IPS-11a (cell line): Measurements from ENCODE around the gene FCN1.

Source experiments
- H3K4me3 ChIP-seq: one replicate; pipeline ENCODE4 v1.5.1; 2013; ENCODE audit warnings: low read depth, low read length, control low read depth

The FCN1 gene

DNA sequence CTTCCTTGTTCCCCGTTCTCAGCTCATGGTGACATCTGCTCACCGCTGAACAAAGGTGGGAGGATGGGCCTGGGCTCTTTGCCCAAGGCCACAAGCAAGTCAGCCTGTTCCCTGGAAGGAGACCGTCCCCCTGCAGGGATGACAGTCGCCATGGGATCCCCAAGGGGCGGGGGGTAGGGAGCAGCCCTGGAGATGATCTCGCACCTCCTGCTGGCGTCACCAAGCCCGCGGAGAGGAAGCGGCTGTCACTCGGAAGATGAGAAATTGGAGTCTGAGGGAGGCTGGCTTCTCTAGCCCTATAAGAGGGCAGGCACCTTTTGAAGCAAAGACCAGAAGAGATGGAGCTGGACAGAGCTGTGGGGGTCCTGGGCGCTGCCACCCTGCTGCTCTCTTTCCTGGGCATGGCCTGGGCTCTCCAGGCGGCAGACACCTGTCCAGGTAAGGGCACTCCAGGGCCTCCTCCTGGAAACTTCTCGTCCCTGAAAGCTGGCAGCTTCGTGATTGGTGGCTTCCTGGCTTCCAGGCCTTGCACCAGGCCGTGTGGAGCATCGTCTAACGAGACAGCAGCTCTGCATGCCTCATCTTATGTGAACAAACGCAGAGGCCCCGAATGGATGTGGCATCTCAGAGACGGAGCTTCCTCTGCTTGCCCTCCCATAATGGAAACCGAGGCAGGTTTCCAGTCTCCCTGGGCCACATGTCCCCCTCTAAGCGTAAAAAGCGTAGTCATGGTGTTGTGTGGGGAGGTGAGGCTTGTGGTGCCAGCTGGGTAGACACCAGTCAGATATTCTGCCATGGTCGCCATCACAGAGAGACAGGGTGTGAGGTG lies 37.0 kb downstream of the FCN1 start, which contains the start of gene FCN2:
TSS of gene FCN2 (plus strand) at position 327 of the 829 bp plus-strand sequence. CDS start at position 339, 12 bp downstream.
- no peak within 1 kb of the TSS for H3K4me3 ChIP-seq

DNA sequence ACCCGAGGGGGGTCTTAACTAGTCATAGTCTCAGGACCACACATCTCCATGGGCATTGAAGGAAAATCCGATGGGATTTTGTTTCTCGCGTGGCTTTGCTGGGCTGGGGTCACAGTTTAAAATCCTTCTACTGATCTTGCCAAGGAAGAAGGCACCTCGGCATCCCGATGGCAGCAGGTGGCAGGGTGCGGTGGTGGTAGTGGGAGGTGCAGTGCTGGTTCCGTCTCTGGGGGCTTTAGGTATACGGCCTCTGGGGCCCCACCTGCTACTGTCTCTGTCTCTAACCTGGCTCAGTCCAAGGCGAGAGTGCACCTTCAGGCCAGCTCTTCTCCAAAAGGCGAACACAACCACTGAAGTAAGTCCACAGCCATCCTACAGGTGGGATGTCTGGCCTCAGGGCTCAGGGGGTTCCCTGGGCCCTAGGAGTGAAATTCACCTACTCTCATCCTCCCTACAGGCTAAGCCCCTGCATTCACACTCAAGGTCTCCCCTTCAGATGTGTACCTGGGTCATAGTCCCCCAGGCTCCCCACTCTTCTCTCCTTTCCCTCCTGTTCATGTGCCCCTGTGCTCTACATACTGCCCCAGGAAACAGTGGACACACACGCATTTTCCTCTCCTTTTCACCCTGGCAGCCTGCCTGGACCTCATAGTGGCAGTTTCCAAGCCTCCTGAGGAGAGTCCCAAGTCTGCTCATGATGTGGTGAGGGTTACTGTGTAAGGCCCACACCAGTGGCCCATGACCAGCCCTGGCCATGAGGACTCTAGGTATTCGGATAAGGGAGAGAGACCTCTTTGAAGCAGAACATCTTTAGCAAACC lies 37.8 kb downstream of the FCN1 start:
- no peak overlapping the region for H3K4me3 ChIP-seq

DNA sequence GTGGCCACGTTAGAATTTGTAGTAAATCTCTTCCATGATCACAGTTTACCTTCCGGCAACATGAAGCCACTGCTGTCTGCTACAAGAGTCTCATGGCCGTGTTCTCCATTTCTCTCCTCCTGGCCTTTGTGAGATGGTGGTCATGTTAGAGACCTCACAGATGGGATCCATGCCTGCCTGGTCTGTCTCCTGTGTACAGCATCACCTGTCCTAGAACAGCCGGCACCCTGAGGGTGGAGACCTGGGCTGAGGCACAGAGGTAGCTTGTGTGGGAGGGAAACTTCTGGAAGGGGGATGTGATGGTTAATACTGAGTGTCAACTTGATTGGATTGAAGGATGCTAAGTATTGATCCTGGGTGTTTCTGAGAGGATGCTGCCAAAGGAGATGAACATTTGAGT lies 40.2 kb downstream of the FCN1 start:
- no peak overlapping the region for H3K4me3 ChIP-seq

DNA sequence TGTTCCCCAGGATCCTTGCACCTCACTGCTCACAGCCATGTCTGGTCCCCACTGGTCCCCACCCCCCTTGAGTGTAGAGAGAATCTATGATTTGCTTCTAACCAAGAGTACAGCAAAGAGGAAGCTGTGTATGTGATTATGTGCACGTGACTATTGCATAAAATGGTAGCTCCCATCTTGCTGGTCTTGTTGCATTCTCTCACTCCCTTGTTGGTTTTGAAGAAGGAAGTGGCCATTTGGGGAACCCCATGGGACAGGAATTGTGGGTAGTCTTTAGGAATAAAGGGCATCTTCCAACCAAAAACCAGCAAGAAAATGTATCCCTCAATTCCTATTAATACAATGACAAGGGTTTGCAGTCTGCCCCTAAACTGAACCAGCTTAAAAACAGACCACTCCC lies 42.3 kb downstream of the FCN1 start:
- no peak overlapping the region for H3K4me3 ChIP-seq

DNA sequence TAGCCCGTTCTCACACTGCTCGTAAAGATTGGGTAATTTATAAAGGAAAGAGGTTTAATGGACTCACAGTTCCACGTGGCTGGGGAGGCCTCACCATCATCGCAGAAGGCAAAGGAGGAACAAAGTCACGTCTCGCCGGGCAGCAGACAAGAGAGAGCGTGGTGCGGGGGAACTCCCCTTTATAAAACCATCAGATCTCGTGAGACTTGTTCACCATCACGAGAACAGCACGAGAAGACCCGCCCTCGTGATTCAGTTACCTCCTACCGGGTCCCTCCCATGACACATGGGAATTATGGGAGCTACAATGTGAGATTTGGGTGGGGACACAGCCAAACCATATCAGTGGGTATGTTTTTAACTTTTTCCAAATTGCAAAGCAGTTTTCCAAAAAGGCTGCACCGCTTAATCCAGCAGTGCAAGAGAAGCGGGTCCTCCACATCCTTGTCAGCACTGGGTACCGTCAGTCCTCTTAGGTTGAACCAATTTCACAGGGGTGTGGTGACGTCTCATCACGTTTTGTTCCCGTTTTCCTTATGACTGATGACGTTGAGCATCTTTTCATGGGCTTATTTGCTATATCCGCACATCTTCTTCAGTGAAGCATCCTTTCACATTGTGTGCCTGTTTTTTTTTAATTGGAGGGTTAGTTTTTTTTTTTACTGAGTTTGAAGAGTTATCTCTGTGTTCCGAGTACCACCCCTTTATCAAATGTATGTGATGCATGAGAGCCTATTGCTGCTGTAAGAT lies 45.1 kb downstream of the FCN1 start:
- no peak overlapping the region for H3K4me3 ChIP-seq

DNA sequence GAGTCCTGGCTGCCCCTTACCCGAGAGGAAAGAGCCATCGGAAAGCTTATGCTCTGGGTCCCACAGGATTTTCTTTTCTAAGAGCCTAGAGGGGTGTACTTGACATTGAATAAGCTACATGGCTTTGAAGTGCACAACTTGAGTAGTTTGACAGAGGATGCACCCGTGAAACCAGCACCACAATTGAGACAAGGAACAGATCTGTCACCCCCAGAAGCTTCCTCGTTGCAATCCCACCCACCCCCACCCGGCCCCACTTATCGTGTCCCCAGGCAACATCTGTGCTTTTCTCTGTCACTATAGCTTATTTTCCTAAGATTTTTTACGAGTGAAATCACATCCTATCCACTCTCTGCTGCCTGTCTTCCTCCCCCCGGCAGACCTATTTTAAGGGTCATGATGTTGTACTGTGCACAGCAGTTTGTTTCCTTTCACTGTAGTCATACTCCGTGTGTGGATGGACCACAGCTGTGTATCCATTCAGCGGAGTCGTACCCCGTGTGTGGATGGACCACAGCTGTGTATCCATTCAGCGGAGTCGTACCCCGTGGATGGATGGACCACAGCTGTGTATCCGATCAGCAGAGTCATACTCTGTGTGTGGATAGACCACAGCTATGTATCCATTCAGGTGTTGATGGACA lies 45.9 kb downstream of the FCN1 start:
- no peak overlapping the region for H3K4me3 ChIP-seq

DNA sequence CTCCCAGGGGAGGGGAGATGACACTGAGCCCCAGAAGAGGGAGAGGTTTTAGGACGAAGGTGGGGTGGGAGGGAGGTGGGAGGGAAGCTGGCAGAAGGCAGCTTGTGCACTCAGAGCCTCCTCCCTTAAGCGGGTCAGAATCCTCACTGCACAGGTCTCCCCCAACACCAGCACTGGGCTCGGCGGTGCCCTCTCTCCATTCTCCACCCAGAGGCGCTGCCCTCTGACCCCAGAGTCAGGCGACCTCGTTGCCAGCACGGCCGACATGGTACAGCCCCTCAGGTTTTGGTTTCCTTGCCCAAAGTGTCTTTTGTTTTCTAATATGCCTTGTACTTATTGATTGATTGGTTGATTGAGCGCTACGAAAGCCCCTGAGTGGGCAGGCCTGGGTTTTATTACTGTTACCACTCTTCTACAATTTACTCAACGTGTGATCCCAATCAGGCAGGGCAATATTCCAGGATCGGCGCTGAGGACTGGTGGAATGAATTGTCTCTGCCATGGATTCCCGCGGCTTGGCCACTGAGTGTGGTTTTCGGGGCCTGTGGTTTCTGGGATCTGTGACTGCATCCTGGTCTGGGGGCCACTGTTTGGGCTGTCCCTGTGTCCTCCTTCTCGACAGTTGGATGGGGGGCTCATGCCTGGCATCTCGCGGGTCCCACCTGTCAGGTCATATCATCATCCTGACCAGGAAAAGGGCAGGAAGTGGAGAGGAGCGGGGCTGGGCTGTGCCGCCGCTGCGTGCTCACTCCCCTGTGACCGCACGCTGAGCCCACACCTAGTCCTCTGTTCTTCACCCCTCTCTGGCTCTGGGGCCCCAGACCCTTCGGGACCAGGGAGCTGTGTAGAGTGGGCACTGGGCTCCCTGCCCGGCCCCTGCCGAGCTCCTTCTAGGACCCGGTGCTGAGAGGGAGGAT lies 46.7 kb downstream of the FCN1 start:
- H3K4me3 ChIP-seq: no peak overlapping the region

DNA sequence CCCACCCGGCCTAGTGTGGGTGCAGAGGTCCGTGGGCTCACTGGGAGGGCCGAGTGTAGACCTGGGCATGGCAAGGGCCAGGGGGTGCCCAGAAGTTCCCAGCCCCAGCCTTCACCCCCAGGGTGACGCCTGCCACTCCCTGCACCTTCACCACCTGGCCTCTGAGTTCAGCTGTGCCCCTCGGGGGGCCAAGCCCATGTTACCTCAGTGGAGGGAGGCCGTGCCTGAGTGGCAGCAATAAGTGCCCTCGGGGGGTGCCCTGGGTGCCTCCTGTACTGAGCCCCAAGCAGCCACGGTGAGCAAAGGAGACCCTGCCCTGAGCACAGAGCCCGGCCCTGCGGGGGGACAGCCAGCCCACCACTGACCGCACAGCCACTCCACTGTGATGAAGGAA lies 47.4 kb downstream of the FCN1 start:
- H3K4me3 ChIP-seq: no peak overlapping the region

DNA sequence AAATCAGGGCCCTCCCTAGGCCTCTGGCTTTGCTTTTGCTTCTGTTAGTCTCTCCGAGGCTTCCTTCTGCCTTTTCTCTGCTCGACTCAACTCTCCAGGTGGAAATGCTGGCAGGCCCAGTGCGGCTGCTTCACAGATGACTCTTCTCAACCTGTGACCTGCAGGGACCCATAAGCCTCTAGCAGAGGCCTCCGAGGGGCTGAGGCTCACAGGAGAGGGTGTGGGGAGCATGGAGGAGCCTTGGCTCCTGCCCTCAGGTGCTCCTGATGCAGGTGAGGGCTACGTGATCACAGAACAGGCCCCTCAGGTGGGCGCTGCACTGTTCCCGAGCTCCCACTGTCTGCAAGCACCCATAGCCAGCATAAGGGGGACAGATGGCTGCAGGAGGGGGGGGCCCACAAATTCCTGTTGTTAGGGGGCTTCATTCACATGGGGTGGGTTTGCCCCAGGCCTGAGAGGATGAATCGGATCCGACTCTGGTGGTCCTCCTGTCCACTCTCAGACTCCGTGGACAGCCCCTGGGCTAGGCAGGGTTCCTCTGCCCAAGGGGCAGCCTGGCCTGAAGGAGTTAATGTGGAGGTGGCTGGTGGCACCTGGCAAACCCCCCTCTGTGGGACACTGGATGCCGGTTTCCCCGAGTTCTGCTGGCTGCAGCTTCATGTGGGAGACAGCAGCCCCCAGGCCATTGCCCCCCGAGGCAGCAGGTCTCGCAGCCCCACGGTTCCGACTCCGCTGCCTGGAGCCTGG lies 48.0 kb downstream of the FCN1 start:
- H3K4me3 ChIP-seq: no peak overlapping the region

DNA sequence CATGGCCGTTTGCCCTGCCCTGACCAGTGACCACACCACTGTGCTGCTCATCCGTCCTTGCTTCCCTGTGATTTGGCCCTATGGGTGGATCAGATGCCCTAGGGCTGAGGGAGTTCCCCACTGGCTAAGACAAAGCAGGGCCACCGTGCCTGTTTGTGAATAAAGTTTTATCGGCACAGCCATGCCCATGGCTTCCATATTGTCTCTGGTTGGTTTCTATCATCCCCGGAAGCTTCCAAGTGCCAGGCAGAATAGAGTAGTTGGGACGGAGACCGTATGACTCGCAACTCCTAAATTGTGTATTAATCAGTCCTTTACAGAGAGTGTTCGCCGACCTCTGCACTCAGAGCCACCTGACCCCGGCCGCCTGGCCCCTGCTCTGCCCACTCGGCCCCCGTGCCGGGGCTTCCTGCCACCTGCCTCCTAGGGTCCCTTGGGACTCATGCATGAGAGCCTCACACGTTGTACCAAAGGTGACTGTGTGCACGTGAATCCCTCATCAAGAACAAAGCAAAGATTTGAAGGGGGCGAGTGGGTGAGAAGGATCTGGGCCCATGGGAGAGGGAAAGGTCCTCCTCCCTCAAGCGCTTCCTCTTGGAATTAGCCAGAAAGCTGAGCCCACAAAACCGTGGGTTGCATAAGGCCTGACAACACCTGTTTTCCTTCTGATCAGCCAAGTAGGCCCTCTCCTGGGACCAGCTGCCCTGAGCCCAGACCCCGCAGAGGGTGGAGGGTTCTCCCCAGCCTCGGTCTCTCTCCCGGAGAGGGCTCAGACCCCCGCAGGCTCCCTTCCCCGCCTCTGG lies 48.8 kb downstream of the FCN1 start:
- H3K4me3 ChIP-seq: no peak overlapping the region

DNA sequence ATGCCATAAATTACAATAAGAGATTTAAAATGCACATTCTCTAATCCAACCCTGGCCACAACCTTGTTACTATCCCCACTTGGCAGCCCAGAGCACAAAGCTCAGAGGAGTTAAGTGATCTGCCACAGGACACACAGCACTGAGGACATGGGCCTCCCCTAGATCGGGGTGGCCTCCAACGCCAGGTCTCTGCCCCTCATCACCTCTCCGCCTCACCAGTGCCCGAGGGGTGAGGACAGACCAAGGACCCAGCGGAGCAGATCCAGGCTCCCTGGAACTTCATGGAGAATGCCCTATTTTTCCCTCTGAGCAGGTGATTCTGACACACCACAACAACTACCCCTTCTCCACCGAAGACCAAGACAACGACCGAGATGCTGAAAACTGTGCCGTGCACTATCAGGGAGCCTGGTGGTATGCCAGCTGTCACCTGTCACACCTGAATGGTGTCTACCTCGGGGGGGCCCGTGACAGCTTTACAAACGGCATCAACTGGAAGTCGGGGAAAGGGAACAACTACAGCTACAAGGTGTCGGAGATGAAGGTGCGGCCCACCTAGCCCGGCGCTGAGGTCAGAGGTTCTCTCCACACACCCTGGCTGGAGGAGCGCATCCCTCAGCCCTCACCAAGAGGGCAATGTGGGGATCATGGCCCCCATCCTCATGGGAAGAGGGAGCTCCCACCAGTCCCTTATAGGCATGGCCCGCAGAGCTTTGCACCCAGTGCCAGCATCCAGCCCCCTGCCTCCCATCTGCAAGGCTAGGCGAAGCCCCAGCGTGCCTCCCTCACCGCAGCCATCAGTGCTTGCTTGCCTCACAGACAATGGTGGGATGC lies 49.6 kb downstream of the FCN1 start:
- H3K4me3 ChIP-seq: no peak overlapping the region

DNA sequence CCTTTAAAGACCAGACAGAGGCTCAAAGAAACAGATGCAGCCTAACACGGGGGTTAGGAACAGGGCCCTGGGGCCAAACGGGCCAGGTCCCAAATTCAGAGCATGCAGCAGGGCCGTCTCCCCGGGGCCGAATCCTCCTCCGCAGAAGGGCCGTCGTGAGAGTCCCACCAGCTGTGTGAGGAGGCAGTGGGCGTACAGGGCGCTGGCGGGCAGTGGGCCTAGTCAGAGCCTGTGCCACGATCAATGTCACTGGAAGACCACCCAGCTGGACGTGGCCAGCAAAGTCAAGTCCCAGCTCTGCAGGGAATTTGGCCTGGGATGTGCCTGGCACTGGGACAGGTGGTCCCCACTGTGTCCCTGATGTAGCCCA lies 52.9 kb downstream of the FCN1 start:
- H3K4me3 ChIP-seq: no peak overlapping the region

DNA sequence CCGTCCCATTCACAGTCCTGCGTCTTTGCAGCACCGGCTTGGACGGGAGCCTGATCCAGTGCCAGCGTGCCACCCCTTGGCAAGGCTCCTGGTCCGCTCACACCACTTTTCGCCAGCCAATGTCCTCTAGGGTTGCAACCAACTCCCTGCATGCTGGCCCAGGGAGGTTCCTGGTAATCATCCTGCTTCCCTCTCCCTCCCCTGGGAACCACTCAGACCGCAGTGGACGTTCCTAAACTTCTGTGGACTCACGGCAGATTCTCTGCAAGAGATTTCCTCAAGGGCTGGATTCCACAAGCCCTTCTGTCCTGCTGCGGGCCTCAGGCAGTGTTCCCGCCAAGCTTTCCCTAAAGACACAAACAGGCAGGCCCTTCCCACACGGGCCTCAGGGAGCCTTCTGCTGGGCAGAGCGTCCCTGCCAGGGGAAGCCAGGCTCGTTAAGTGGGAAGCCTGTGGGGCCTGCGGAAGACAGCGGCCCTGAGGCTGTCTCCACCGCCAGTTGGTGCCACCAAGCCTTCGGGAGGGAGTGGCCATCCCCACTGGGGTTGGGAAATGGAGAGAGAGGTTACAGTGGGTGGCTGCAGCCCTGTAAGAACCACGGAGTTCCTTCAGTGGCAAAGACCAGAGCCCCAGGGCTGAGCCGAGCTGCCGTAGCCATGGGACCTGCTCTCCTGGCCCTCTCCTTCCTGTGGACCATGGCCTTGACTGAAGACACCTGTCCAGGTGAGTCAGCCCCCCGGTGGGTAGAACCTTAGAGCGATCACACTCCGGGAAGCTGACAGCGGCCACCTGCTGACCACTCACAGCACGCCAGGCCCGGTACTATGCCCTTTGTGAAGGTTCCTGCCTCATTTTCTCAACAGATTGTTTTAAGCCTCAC lies 53.5 kb downstream of the FCN1 start:
- no peak overlapping the region for H3K4me3 ChIP-seq

DNA sequence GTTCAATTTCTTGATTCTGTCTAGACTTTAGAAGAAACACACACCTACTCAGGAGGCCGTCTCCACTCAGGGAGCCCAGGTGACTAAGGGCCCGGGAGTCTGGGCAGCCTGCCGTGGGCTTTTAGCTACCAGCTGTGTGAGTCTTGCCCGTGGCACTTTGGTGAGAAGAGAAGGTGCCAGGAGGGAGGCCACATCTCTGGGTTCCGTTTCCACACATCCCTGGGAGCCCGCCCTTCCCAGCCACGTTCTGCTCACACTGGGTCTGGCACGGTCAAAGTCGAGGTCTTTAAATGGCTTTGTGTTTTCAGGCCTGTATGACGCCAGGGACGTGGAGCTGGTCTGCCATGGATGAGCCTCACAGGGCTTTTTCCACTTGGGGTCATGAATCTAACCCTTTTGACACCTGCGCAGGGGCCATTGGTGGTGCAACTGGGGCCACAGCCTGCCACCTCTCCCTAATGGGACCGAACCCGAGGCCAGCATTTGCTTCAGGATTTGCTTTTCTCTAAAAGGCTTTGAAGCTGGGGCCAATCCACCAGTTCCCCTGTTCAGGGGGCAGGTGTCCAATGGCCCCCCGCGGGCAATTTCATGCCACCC lies 54.3 kb downstream of the FCN1 start:
- H3K4me3 ChIP-seq: no peak overlapping the region

DNA sequence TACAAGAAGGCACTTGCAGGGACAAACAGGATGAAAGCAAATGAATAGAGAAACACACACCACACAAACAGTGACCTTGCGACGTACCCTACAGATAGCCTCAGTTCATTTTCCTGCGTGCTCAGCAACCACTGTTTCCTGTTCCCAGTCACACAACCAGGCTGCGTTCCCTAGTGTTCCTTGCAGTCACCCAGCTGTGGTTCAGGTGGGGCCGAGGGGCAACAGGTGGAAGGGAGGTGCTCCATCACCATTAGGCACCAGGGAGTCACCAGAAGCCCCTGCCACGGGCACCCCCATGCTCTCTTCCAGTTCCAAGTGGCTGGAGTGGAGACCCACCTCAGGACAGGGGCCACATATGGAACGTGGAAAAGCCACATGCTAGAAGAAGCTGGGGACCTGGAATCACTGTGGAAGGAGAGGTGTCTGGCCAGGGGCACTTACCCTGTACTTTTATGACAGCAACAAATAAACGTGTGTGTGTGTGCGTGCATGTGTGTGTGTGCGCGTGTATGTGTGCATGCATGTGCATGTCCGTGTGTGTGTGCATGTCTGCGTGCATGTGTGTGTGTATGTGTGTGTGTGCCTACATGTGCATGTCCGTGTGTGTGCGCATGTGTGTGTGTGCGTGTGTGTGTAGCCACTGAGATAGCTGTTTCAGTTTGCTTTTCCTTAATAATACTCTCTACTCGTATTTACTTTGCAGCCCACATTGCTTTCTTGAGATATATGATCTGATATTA lies 55.9 kb downstream of the FCN1 start:
- no peak overlapping the region for H3K4me3 ChIP-seq

DNA sequence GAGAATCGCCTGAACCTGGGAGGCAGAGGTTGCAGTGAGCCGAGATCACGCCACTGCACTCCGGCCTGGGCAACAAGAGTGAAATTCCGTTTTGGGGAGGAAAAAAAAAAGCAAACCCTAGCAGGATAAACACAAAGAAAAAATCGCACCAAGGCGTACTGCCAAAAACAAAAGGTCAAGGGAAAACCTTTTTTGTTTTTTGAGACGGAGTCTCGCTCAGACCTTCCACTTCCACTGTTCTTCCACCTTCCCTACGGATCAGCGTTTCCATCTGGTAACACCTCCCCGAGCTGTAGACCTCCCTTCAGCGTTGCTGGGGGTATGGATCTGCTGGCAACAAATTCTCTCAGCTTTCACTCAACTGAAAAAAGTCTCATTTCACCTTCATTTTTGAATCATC lies 57.2 kb downstream of the FCN1 start:
- H3K4me3 ChIP-seq: no peak overlapping the region
